Gastroesophageal sphincter (tissue), 4 donors: Measurements from ENCODE around the gene TRPC4AP. TPM values are rescaled to one million over a fixed set of nuclear protein-coding genes. Genes with fewer than 3 reads are reported as not detected.

Source experiments
- ATAC-seq: fragments of 150-250 bp; one replicate; pipeline ENCODE4 v1.9.1; 2016; ENCODE audit warnings: mild to moderate bottlenecking, moderate library complexity
- H3K27ac ChIP-seq, 4 donors: fragments of 200-600 bp; sonication (generic) in 3 of 4; 1 replicate in 3 of 4; 2 replicates in 1 of 4; pipeline ENCODE4 v1.5.1; 2016 to 2019
- H3K27me3 ChIP-seq: fragments of 200-600 bp; sonication (generic); one replicate; pipeline ENCODE4 v1.5.1; 2019
- H3K36me3 ChIP-seq, 2 donors: fragments of 200-600 bp; sonication (generic); one replicate each; pipeline ENCODE4 v1.5.1; 2019; ENCODE audit warnings: control low read depth in 1 of 2
- H3K4me1 ChIP-seq, 3 donors: fragments of 200-600 bp; sonication (generic); 1 replicate in 2 of 3; 2 replicates in 1 of 3; pipeline ENCODE4 v1.5.1; 2016 to 2019; ENCODE audit warnings: control low read depth in 2 of 3
- H3K4me3 ChIP-seq, 2 donors: fragments of 200-600 bp; sonication (generic); one replicate each; pipeline ENCODE4 v1.5.1; 2019; ENCODE audit warnings: mild to moderate bottlenecking in 1 of 2, moderate library complexity in 1 of 2
- H3K9me3 ChIP-seq, 3 donors: fragments of 200-600 bp; sonication (generic); one replicate each; pipeline ENCODE4 v1.5.1; 2017 to 2019; ENCODE audit warnings: control low read depth in 2 of 3
- CTCF ChIP-seq, 4 experiments: fragments of 200-600 bp in 2 of 4; fragments of 450-650 bp in 2 of 4; sonication (generic) in 1 of 4; IDR thresholded peaks; one replicate each; pipeline ENCODE4 v1.5.1; 2017 to 2019; ENCODE audit warnings: antibody characterized with exemption in 4 of 4, mild to moderate bottlenecking in 2 of 4, moderate library complexity in 2 of 4
- EP300 ChIP-seq: sonication (generic); formaldehyde crosslinking; IDR thresholded peaks from one replicate; pipeline ENCODE4 v1.6.1; 2017; ENCODE audit warnings: antibody characterized with exemption, mild to moderate bottlenecking
- POLR2A ChIP-seq, 2 donors: fragments of 450-650 bp; IDR thresholded peaks; one replicate each; pipeline ENCODE4 v1.6.1; 2017; ENCODE audit warnings: antibody characterized with exemption in 2 of 2, mild to moderate bottlenecking in 2 of 2, moderate library complexity in 1 of 2
- POLR2AphosphoS5 ChIP-seq: sonication (generic); formaldehyde crosslinking; IDR thresholded peaks from one replicate; pipeline ENCODE4 v1.6.1; 2017; ENCODE audit warnings: antibody characterized with exemption
- WGBS, 2 donors: methylation state at CpG; one replicate each; pipeline ENCODE4 v1.1.5; 2018; ENCODE audit warnings: low coverage in 1 of 2; 5-methylcytosine and 5-hydroxymethylcytosine counted together
- total RNA-seq, 4 donors: library from RNA; depleted of rRNA; stranded (reverse); fragments of >200 nt; gene quantifications; one replicate each; pipeline ENCODE4 v1.1.0, GENCODE V29; 2016

TRPC4AP gene
- total RNA-seq, 4 donors from 2014 or later: 47.5 to 57.1 (median 52.4) TPM

- H3K4me1 ChIP-seq: peaks cover 0 to 35% (median 0%) of the 10 kb centered on the region in 3 donors
- peaks cover 0 to 100% of the 10 kb centered on the region in 2 donors for H3K36me3 ChIP-seq
- H3K27me3 ChIP-seq: no peaks in the 10 kb centered on the region
- no peak overlapping the region for H3K4me3 ChIP-seq
- ATAC-seq: no peak
- WGBS, 2 donors: 81 to 86% methylated on average over 7 to 11 of the region's 12 CpGs
- H3K9me3 ChIP-seq: no peaks in the 10 kb centered on the region
- TF ChIP-seq CTCF (IDR thresholded peaks at IDR 0.05) (no peak), POLR2AphosphoS5 (no peak), POLR2A (IDR thresholded peaks at IDR 0.05) (no peak)
- H3K27ac ChIP-seq: no peak overlapping the region
Observed at GRCh38 chr20:35007891-35008290, 84.7 kb downstream of the TRPC4AP start.

- H3K27ac ChIP-seq: no peak overlapping the region
- TF ChIP-seq CTCF (IDR thresholded peaks at IDR 0.05): no peak
- TF ChIP-seq POLR2A (IDR thresholded peaks at IDR 0.05): no peak
- no peak for TF ChIP-seq POLR2AphosphoS5
- TF ChIP-seq EP300: no peak
- H3K9me3 ChIP-seq: no peaks in the 10 kb centered on the region
- H3K36me3 ChIP-seq: peaks cover 0 to 100% of the 10 kb centered on the region in 2 donors
- ATAC-seq: no peak
- H3K4me3 ChIP-seq: no peak overlapping the region
- peaks cover 0 to 30% (median 0%) of the 10 kb centered on the region in 3 donors for H3K4me1 ChIP-seq
- no peaks in the 10 kb centered on the region for H3K27me3 ChIP-seq
- WGBS, 2 donors: no CpG with 5 or more reads among the region's 9 CpGs
Observed at GRCh38 chr20:35007413-35007812, 85.2 kb downstream of the TRPC4AP start.

GRCh38 chr20:35006531-35006971, 86.1 kb downstream of the TRPC4AP start:
- Histone ChIP-seq H3K4me1 (peaks cover 0 to 21% (median 0%) of the 10 kb centered on the region in 3 donors), H3K36me3 (peaks cover 0 to 100% of the 10 kb centered on the region in 2 donors), H3K27me3 (no peaks in the 10 kb centered on the region), H3K4me3 (no peak overlapping the region), H3K9me3 (no peaks in the 10 kb centered on the region), H3K27ac (no peak overlapping the region)
- WGBS, 2 donors: 86 to 100% methylated on average over 1 to 3 of the region's 4 CpGs
- ATAC-seq: no peak
- TF ChIP-seq POLR2AphosphoS5 (no peak), POLR2A (IDR thresholded peaks at IDR 0.05) (no peak), EP300 (no peak), CTCF (IDR thresholded peaks at IDR 0.05) (no peak)

GRCh38 chr20:35006009-35006408, 86.6 kb downstream of the TRPC4AP start:
- WGBS, 2 donors: 81% methylated on average over 5 of the region's 11 CpGs; no CpG with 5 or more reads in 1 of the 2 donors
- TF ChIP-seq POLR2AphosphoS5: no peak
- no peak for ATAC-seq
- Histone ChIP-seq H3K4me1 (peaks cover 0 to 16% (median 0%) of the 10 kb centered on the region in 3 donors), H3K4me3 (no peak overlapping the region), H3K27me3 (no peaks in the 10 kb centered on the region), H3K36me3 (peaks cover 0 to 100% of the 10 kb centered on the region in 2 donors), H3K9me3 (no peaks in the 10 kb centered on the region), H3K27ac (no peak overlapping the region)

- Histone ChIP-seq H3K27me3 (no peaks in the 10 kb centered on the region), H3K27ac (no peak overlapping the region), H3K9me3 (no peaks in the 10 kb centered on the region), H3K36me3 (peaks cover 0 to 100% of the 10 kb centered on the region in 2 donors), H3K4me1 (peaks cover 0 to 15% (median 0%) of the 10 kb centered on the region in 3 donors), H3K4me3 (no peak overlapping the region)
- no peak for ATAC-seq
- TF ChIP-seq POLR2A (IDR thresholded peaks at IDR 0.05) (no peak), CTCF (IDR thresholded peaks at IDR 0.05) (no peak), EP300 (no peak), POLR2AphosphoS5 (no peak)
- 80% methylated on average over 5 of the region's 7 CpGs; no CpG with 5 or more reads in 1 of the 2 donors for WGBS, 2 donors
Observed at GRCh38 chr20:35005463-35005961, 87.1 kb downstream of the TRPC4AP start.
